GM21360 (cell line): ENCODE data around the gene CDH15.
A peak's percentile ranks its signal among the peaks of the same experiment; 100 is the strongest.

ENCODE experiments used
- ATAC-seq: cut with Tn5 transposase; IDR thresholded peaks from one replicate; pipeline ENCODE4 v1.9.1; 2021; ENCODE audit warnings: mild to moderate bottlenecking, moderate library complexity; ENCODE audit not compliant: unreplicated experiment

The CDH15 gene

DNA sequence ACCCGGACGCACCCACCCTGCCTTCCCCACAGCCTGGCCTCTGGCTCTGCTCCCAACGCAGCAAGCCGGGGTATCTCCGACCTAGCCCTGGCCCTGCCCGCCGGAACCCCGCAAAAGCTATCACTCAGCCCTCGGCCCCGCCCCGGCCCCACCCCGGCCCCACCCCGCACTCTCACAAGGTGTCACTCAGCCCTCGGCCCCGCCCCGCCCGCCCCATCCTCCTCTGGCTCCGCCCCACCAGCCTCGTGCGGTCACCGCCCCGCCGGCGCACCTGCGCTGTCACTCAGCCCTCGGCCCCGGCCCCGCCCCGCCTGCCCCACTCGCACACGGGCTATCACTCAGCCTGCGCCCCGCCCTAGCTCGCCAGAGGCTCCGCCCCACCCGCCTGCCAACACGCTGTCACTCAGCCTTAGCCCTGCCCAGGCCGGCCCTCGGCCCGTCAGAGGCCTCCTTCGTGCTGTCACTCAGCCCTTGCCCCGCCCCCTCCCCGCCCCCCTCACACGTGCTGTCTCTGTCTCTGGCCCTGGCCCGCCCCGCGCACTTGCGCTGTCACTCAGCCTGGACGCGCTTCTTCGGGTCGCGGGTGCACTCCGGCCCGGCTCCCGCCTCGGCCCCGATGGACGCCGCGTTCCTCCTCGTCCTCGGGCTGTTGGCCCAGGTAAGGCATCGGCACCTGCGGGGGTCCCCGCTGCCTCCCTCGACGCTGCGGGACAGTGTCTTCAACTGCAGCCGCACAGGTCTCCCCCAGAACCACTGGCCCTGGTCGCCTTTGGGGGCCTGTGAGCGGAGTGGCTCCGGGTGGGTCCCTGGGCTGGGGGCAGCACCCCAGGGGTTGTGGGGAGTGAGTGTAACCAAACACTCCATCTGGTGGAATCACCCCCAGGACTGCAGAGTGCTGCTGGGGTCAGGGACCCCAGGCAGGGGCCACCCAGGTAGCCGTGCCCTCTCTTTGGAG, at the start of gene CDH15:
Gene CDH15 (plus strand): TSS at position 533 of the 955 bp plus-strand sequence. CDS start 84 bp downstream, at position 617.
- ATAC-seq, result peak; percentile 87

DNA sequence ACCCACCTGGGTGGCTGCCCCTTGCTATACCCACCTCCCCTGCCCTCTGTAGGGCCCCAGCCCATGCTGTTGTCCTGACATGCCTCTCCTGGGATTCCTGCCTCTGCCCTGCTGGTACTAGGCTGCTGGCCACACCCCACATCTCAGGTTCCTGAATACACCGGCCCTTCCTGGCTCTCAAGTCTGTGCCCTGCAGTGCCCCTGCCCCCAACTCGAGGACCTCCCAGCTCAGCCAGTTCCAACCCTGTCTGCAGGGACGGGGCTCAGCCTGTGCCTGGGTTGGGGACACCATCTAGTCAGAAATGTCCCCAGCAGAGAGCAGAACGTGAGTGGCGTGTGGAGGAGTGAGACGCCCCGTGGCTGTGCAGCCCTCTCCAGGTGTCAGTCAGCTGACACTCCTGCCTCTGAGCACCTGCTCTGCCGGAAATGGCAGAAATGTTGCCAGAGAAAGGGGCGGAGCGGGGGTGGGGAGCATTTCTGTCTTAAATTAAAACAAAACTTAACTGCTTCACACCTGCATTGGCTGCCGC, 49.2 kb upstream of the CDH15 start:
- no peak for ATAC-seq

DNA sequence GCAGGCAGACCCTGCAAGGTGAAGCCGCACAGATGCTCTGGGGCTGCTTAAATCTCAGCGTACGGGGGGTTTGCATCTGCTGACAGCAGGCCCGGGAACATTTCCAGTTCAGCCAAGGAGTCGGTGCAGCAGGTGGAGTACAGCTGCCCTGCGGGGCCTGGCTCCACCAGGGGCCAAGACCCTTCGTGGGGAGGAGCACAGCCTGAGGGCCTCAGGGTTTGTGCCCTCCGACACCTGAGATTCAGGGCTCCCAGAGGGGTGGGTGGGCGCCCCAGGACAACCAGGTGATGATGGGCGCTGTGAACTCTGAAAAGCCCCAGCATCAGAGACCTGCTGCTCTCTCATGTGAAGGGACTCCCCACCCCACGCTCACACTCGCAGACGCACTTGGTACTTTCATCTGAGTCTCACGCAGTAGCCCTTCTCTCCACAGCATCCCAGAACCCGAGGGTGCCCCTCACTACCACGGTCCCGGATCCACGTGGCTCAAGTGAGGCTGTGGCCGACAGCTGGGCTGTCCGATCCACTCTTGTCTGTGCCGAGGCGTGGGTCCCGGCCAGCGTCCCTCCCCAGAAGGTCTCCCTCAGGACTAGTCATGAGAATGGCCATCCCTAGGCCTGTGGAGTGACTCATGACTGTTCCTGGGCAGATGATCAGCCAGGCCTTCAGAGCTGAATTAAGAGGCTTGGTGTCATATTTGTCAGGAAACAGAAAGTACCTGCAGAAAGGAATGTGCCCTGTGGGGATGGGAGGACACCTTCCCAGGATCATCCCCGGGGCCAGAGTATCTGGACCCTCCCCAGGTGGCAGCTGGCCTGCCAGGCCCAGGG, 48.3 kb upstream of the CDH15 start:
- ATAC-seq, result no peak

DNA sequence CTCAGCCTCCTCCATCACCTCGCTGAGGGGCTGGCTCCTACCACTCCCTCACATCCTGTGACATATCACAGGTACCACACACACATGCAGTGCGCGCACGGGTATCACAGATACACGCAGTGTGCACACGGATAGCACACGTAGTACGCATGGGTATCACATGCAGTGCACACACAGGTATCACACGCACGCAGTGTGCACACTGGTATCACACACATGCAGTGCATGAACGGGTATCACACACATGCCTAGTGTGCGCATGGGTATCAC, 47.8 kb upstream of the CDH15 start:
- ATAC-seq, result no peak

- no peak for ATAC-seq
These were observed 42.2 kb upstream of the CDH15 start for GRCh38 chr16:89129378-89129777.

DNA sequence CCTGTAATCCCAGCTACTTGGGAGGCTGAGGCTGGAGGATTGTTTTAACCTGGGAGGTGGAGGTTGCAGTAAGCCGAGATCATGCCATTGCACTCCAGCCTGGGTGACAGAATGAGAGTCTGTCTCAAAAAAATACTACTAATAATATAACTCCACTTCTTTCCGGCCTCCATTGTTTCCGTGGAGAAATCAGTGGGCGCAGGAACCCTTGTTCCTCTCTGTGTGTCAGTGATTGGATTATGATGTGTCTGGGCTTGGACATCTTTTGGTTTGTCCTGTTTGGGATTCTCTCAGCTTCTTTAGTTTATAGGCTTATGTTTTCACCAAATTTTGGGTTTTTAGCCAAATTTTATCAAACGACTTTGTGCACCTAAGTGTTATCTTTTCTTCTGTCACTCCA, 41.1 kb upstream of the CDH15 start:
- no peak for ATAC-seq

DNA sequence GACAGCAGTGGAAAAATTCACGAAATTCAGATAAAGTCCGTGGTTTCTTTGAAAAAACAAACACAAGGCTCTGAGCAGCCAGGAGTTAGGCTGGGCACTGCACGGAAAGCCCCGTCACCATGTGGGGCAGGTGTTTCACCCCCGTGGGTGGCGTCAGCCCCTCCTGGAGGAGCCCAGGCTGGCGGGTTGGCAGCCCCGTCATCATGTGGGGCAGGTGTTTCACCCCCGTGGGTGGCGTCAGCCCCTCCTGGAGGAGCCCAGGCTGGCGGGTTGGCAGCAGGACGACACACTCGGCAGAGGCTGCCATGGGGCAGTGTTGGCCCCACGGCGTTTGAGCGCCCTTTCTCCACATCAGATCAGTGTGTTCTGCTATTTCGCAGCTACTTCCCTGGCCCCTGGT, 39.8 kb upstream of the CDH15 start:
- no peak for ATAC-seq

GRCh38 chr16:89132194-89133005, 39.1 kb upstream of the CDH15 start:
- no peak for ATAC-seq

DNA sequence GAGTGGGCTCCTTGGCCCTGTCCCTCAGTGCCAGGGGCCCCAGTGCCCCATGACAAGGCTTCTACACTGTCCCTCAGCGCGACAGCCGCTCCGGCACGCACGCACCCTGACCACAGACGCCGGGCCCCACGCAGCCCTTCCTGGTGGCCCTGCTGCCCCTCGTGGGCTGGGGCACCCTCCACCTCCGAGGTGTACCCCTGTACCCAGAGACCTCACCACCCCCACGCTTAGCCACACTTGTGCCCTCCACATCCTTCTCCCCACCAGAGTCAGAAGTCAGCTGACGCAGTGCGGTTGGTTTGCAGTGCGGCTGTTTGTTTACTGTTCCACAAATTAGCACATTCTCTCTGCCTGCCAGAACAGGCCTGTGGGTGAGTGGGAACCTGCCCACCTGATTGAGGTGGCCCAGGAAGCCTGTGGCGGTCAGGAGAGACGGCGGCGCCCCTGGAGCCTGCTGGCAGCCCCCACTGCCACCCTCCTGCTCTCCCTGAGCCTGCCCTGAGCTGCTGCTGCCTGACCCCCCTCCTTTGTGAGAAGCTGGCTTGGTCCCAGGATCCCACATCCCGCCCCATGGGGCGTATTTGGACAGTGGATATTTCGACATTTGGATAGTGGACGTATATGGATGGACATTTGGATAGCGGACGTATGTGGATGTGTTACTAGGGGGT, 38.0 kb upstream of the CDH15 start:
- ATAC-seq, result no peak

GRCh38 chr16:89134269-89134668, 37.3 kb upstream of the CDH15 start:
- ATAC-seq, result no peak

GRCh38 chr16:89135166-89135565, 36.4 kb upstream of the CDH15 start:
- ATAC-seq, result no peak

- ATAC-seq, result no peak
These were observed 35.4 kb upstream of the CDH15 start for GRCh38 chr16:89135971-89136765.

DNA sequence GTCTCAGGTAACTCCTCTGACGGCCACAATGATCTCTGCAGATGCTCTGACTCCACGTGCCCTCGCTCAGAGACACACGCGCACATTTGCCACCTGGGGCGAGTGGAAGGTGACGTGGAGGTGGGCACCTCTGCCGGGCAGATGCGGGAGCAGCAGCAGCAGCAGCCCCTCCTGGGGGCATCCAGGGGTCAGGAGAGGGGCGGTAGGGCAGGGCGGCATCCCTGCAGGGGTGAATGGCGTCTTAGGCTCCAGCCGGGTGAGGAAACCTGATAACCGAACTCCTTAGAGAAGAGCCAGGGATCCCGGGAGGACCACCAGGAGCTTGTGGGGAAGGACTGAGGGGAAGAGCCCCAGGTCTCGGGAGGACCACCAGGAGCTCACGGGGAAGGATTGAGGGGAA, 34.6 kb upstream of the CDH15 start:
- no peak for ATAC-seq

GRCh38 chr16:89137666-89138512, 33.7 kb upstream of the CDH15 start:
- ATAC-seq, result no peak

DNA sequence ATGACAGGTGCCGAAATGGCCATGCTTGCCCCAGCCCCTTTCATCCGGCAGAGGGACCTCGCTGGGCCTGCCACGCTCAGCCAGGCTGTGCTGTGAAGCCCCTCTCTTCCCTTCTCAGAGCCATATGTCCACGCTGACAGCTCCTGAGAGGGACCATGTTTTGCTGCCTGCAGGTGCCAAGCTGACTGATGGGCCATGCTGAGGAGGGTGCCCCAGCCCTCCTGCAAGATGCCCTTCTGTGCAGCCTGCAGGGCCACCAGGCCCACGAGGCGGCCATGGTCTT, 33.1 kb upstream of the CDH15 start:
- no peak for ATAC-seq

- ATAC-seq, result no peak
These were observed 32.6 kb upstream of the CDH15 start for GRCh38 chr16:89138843-89139520.

DNA sequence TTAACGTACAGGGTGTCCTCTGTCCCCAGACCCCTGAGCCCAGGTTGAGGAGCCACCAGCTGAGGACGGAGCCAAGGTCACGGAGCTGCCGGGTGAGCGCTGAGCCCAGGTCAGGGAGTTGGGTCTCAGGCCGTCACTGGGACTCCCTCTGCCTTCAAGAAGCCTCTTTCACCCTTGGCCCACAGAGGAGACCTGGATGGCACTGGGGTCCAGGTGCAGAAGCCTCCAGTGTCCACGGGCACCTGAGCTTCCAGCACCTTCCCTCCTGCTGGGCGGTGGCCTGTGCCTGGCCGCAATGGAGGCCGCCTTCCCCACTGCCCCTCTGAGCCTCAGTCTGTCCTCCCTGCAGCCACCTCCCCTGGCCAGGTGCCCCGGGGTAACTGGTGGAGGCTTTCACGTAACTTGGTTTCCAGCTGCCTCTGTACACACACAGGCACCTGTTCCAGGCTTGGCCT, 31.6 kb upstream of the CDH15 start:
- ATAC-seq, result no peak

GRCh38 chr16:89140401-89140800, 31.1 kb upstream of the CDH15 start:
- ATAC-seq, result no peak
